GM19023 (cell line): ENCODE results near the gene ATP8A1.
"Not testable (repeated sequence)": the region's sequence is repeated elsewhere in the genome, so short reads cannot be mapped to it uniquely, and the experiment has no call there.

Source experiments
- ATAC-seq: cut with Tn5 transposase; IDR thresholded peaks from one replicate; pipeline ENCODE4 v1.9.1; 2021; ENCODE audit warnings: mild to moderate bottlenecking, moderate library complexity; ENCODE audit not compliant: unreplicated experiment

Gene ATP8A1

DNA sequence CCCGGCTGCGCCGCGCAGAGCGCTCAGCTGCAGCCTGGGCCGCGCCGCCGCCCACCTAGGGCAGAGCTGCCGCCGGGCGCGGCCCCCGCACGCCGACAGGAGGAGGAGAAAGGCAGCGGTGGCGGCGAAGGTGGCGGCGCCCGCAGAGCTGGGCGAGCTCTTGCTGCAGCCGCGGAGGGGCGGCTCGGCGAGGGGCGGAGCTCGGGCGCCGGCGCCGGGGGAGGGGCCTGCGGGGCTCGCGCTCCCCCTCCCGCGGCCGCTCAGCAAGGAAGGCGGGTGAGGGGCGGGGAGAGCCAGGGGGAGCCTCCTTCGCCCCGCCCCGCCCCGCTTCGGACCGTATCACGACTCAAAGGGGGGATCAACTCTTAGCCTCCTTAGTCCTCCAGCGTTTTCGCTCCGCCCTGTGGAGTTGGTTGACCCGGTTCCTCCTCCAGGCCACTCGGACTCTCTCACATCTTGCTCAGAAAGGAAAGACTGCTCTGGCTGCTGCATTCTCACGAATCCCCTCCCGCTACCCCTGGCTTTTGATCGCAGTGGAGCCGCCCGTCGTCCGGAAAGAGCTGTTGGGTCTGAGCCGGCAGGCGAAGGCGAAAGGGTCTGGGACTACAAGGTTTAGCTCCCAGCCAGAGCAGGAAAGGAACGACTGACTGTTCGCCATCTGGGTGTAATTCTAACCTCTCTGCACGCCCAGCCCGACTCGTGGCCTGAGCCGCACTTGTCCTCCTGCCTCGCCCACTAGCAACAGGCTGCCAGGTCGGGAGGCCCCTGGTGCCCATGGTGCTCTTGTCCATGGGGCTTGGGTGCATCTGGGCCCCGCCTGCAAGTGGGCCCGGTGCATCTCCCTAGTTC lies at the start of gene ATP8A1:
Gene ATP8A1, minus strand, starts transcription at position 162 of the 849 bp plus-strand sequence. CDS start 232 bp downstream, outside the sequence.
- peak; percentile 76 for ATAC-seq

DNA sequence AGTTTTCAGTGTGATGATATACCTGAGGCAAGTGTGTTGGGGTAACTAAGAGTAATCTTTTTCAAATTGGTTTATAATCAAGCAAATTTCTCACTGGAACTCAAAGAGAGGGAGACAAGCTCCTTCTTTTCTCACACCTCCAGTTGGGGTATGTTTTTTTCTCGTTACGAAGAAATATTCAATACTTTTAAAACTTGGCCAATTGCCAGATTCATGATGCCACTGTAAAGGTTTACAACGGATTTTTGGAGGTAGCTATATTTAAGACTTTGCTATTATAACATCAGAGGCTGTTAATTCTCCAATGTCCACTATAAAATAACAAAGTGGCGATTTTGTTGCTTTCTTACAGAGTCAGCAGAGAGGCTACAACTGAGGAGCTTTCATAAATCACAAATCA lies 49.2 kb upstream of the ATP8A1 start:
- no peak for ATAC-seq

DNA sequence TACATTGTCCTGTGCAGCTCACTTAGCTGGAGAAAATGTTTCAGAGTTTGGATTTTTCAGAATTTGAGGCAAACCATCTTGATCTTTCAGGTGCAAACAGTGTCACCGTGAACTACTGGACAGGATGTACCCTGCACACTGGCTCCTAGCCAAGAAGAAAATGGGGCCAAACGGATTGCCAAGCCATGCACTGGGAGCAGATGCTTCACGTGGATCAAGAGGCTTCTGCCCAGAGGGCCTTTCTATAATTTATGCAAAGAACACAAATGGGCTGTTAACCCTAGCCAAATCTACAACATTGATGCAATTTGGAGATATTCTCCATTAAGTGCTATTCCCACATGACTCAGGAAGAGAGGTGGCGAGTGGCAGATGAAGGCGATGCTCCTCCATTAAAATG lies 46.9 kb upstream of the ATP8A1 start:
- no peak for ATAC-seq

DNA sequence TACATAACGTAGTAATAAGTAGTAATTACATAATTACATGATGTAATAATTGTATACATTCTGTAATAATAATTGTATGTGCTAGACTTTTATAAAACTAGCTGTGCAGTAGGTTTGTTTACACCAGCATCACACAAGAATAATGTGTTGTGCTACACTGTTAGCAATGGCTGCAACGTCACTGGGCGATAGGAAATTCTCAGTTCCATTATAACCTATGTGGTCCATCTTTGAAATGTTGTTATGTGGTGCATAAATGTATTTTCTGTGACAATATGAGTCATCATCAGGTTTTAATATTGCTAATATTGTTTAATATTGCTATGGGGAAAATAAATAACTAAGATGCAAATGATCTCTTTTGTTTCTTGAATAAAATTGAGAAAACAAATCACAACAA lies 46.0 kb upstream of the ATP8A1 start:
- no peak for ATAC-seq

DNA sequence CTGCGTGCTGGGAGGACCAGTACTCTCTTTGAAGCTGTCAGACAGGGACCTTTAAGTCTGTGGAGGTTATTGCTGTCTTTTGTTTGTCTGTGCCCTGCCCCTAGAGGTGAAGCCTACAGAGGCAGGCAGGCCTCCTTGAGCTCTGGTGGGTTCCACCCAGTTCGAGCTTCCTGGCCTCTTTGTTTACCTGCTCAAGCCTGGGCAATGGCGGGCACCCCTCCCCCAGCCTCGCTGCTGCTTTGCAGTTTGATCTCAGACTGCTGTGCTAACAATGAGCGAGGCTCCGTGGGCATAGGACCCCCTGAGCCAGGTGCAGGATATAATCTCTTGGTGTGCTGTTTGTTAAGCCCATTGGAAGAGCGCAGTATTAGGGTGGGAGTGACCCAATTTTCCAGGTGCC lies 44.9 kb upstream of the ATP8A1 start:
- not testable (repeated sequence) for ATAC-seq

DNA sequence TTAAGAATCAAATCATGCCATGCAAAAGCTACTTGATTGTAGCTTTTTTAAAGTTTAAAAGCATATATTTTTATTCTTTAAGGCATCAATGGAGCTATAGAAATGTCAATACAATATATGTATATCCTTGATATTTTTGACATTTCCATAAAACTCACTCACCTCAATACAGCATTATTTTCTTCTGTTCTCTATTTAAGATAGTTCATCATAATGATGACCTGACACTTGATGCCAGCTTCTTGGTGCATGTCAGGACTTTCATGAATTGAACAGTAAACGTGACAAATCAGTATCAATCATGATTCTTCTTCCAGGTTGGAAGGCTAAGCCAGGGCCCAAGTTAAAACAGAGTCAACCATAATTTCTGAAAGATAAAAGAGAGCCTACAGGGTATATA lies 33.6 kb upstream of the ATP8A1 start:
- ATAC-seq = no peak

DNA sequence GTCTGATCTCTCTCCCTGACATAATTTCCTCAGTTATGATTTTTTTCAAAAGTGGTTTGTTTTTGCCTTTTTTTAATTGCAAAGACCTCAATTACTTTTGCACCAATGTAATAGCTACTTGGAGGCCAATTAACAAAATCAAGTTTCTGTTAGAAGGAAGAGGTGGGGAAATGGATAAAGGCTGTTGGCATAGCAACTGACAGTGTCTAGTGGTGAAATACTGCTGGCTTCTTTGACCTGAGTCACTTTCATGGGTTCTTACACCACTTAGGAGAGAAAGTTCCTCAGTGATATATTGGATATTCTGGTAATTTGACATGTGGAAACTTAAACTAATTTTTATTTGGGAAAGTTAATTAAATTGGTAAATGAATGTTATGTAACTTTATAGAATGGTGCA lies 26.5 kb upstream of the ATP8A1 start:
- ATAC-seq = no peak

DNA sequence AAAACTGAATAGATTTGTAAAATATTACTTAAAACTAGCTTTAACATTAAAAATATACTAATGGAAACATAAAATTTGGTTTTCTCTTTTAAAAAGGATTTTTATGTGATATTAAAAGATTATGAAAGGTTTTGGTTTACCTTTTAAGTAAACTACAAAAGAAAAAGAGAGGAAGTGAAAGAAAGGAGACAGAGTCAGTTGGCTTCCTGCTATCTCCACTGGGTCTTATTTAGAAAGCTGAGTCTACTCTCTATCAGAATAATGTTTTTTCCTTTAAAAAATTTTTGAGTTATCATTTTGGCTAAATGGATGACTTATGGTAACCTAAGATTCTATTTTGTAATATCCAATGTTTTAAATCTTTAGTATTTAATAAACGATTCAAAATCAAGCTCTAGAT lies 21.6 kb upstream of the ATP8A1 start:
- no peak for ATAC-seq

DNA sequence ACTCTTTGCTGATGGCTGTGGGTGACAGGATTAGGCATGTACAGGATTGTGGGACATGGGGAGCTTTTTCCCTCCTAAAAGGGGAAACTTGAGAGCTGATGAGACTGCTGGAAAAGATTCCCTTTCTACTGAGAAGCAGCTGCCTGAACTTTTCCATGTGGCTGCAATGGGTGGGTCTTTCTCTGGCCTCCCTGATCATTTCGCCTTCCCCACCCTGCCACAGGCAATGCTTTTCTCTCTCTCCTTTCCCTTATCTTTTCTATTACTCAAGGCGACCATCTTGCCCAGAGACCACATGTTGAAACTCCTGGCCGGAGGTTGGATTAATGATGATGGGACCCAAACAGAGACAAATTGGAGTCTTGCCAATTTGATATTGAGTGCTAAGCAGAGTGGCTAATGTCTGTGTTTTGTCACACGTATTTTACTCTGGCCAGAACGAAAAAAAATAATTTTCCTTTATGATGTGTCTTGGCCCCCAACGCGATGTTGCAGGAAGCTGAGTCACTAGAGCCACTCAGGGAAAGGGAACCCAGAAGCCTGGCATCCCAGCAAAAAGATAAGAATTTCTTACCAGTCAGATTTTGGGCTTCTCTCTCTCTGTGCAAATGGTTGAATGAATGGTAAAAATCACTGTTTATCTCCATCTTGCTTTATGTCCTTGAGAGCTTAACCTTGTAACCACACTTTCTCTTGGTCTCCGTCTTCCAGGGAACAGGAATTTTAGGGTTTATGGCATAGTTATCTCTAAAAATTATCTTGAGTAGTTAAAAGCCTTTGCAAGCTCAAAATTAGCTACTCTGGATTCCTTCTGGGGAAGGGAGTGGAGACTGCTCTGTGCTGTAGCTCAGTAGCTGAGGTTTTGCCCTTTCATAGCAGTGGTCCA lies 19.4 kb upstream of the ATP8A1 start:
- no peak for ATAC-seq

DNA sequence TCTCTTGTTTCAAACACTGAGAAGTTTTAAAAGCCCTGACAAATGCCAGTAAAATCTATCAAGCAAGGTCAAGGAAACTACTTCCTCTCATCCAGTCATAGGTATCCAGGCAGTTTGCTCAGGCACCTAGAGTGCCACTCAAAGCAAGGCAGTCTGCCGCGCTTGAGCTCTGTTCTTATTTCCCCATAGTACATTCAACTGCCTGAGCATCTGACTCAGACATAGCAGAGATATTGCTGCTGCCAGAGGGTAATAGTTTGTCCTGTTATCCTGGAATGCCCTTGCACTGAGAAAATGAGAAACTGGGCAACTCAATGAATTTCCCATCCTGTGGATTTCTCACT lies 16.1 kb upstream of the ATP8A1 start:
- ATAC-seq = peak; percentile 48

DNA sequence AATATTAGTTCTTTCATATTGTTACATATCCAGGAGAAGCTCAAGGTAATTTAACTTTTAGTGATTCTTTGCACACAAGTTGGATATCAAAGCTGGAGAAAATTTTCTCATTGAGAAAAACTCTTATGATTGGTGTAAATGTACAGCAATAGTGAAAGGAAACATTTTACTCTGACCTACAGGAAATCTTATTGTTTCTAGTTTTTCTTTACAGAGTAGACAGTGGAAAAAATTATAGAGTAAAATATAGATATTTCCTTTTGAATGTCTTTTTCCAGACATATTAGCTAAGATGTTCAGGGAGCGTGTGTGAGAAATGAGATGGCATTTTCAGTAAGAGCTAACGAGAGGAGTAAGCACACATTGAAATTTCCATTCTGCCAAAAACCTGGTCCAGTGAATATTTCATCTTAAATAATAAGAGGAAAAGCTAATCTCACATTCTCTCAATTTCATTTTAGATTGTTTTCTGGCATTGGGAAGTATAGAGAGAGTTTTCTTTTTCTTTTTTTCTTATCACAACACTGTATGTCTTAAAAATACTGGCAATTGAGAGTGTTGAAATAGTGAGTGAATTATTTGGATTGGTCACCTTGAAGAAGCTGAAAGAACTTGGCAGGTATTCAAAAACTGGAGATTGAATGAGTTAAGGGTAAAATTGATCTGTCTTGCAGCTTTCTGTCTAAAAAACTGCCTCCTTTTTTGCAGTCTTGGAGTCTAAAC lies 15.6 kb upstream of the ATP8A1 start:
- no peak for ATAC-seq

DNA sequence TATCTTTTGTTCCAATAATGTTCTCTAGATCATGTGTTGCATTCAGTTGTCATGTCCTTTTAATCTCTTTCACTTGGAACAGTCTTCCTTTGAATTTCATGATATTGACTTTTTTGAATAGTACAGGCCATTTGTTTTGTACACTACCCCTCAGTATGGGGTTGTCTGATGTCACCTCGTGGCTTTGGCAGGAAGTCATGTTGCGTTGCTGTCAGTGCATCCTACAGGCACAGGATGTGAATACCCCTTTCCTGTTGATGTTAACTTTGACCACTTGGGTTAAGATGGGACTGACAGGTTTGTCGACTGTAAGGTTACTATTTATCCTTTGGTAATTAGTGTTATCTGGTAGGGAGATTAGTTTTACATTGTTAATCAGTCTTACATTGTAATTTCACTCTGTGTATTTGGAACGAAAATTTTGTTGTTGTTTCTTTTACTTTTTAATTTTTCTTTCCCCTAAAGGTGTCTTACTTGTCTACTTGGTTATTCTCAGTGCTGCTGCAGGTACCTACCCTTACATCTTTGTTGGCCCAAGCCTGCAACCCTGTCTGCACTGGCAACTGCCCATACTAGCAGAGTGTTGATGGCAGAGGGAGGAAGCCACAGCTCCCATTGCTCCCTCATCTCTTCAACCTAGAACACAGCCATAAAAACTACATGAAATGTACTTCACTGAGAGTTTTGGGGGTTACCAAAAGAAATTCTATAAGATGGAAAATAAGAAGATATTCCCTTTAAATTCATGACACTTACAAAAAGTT lies 14.7 kb upstream of the ATP8A1 start:
- peak; percentile 59 for ATAC-seq

DNA sequence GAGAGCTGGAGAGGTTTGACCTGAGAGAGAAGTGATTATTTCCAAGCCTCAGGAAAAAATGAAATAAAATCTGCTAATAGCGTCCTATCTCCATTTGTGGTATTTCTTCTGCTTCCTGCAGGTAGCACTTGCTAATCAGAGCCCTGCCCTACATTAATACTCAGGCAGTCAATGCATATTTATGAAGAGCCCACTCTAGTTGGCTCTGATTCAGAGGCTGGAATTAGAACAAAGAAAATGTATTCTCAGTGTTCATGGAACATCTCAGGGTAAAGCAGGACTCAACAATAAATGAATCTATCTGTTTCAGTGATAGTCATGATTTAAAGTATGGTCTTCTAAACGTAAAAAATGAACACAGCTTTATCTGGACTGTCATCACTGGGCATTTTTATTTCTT lies 1.4 kb upstream of the ATP8A1 start:
- ATAC-seq = no peak

DNA sequence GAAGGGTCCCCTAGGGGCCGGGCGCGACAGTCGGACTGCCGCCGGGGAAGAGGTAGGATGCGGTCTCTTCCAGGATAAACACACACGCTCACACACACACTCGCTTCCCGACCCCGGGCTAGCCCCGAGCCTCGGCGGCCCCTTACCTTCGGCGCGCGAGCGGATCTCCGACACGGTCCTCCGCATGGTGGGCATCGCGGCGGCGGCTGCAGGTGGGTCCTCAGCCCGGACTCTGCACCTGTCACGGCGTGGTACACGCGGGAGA lies 294 bp downstream of the ATP8A1 start:
- no peak for ATAC-seq

DNA sequence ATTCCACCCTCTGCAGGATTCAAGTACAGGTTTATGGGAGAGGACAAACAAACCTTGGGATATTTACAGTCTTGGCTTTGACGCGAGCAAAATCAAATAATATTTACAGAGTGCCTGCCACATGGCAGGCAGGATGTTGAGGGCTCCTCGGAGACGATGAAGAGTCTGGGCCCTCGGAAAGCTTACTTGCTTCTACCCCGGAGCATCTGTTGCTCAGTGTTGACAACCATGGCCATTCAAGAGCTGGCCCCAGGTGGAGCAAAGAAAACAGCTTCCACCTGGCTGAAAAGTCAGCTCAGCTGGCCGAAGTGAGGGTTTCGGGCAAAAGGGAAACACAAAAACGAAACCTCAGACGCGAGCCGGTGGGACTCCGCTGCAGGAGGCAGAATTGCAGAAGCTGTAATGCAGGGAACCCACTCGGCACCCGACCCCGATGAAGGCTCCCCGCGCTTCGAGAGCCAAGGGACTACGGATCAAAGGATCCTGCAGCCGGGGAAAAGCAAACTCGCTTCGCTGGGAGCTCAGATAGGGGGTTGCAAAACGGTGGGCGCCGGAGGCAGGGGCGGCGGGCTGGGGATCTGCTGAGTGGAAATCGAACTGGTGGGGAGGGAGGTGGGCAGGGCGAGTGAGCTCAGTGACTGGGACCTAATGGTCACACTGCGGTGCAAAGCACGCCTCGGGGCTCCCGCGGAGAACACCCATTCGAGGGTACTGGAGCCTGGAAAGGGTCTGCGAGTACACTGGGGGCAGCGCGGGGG lies 805 bp downstream of the ATP8A1 start:
- ATAC-seq = peak; percentile 24

DNA sequence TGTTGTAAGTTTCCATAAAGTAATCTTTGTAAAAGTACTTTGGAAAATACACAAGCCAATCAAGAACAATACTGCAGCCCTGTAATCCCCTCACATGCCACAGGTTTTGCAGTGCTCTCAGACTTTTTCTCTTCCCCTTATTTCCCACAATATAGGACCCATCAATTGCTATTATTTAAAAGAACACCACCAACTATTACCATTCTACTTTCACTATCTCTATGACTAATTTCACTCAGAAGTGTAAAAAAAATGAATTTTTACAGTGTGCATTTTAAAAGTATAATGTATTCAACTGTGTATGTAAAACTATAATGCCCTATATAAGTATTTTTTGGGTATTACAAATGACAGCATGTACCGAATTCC lies 1.7 kb downstream of the ATP8A1 start:
- ATAC-seq = no peak

DNA sequence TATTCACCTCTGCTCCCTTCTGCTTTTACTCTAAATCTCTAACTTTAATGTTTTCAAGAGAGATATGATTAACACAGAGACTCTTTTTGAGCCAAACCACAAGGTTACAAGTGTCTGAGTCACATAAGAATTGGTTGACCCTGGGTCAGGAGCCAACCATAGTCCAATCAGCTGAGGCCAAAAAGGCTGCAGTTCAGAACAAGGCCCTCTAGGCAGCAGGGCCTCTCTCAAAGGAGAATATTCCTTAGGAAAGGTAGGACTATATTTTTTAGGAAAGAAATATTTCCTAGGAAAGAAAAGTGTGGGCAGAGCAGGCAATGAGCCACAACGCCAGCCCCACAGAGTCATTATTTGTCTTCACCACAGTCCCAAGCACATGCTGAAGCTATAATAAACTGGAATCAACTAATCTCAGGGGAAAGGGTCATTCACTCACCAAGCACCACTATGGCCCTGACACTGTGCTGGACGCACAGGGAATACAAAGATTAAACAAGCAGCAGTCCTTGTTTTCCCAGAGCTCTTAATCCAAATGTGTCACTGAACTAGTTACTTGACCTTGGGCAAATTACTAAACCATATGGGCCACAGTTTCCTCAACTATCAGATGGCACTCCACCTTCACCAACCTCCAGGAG lies 2.2 kb downstream of the ATP8A1 start:
- ATAC-seq = peak; percentile 11

DNA sequence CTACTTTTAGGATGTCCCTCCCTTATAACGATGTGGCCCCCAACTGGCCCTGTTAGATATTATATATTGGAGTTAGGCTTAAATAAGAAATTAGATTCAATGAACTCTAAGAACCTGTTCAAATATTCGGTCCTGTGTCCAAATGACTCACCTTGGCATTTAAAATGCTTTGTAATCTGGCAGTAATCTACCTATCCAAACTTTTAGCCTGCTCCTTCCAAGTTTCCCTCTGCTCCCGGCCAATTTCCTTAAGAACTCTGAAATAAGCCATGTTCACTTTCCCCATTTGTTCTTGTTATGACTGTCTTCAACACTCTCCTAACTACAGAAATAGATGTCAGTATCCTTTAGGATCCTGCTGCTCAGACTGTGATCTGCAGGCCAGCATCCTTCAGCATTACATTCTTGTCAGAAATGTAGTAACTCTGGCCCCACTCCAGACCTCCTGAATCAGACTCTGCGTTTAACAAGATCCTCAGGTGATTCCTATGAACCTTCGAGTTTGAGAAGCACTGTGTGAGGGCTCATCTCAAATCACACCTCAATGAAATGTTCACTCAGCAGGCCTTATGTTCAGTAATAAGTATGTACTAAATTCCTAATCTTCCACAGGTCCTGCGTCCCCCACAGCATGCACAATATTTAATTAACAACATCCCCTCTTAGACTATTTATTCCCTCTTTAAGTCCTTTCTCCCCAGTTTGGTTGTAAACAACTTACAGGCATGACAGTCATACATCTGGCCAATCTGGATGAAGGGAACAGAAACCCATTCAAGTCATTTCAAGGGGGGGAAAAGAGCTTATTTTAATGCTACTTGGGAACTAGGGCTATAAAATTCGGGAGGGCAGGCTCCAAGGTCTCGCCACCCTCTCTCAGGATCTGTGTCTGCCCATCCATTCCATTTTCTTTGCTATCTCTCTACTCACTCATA lies 3.0 kb downstream of the ATP8A1 start:
- no peak for ATAC-seq
